ENCODE measurements around the gene ADAM17. TPM values are rescaled to one million over a fixed set of nuclear protein-coding genes. Genes with fewer than 3 reads are reported as not detected.

ADAM17 gene
- total RNA-seq, 1 donor from 2014 or later, result 48.8 TPM

- Mint-ChIP-seq H3K4me1 (no peaks in the 10 kb centered on the region), H3K27ac (no peak overlapping the region), H3K27me3 (ENCODE audit: low read depth) (no peaks in the 10 kb centered on the region), H3K9me3 (no peaks in the 10 kb centered on the region), H3K36me3 (peaks cover 19% of the 10 kb centered on the region), H3K4me3 (no peak overlapping the region)
- TF ChIP-seq CTCF (IDR thresholded peaks at IDR 0.05; ENCODE audit: unreplicated experiment), result no peak
- no peak for DNase-seq (ENCODE audit: low spot score in 2 of 2, unreplicated experiment in 2 of 2)
Observed at GRCh38 chr2:9467687-9468086, 87.9 kb downstream of the ADAM17 start.

GRCh38 chr2:9466147-9466683, 89.4 kb downstream of the ADAM17 start:
- H3K27me3 Mint-ChIP-seq (ENCODE audit: low read depth), result no peaks in the 10 kb centered on the region
- no peak for TF ChIP-seq CTCF (IDR thresholded peaks at IDR 0.05; ENCODE audit: unreplicated experiment)
- no peaks in the 10 kb centered on the region for H3K9me3 Mint-ChIP-seq

GRCh38 chr2:9465170-9465569, 90.5 kb downstream of the ADAM17 start:
- Mint-ChIP-seq H3K36me3 (peaks cover 20% of the 10 kb centered on the region), H3K27ac (no peak overlapping the region), H3K27me3 (ENCODE audit: low read depth) (no peaks in the 10 kb centered on the region), H3K9me3 (no peaks in the 10 kb centered on the region), H3K4me3 (no peak overlapping the region), H3K4me1 (no peaks in the 10 kb centered on the region)
- DNase-seq (ENCODE audit: low spot score in 2 of 2, unreplicated experiment in 2 of 2), result no peak
- TF ChIP-seq CTCF (IDR thresholded peaks at IDR 0.05; ENCODE audit: unreplicated experiment), result no peak

More at GRCh38 chr2:9466147-9466683, 89.4 kb downstream of the ADAM17 start:
- Mint-ChIP-seq H3K27ac (no peak overlapping the region), H3K4me1 (no peaks in the 10 kb centered on the region), H3K4me3 (no peak overlapping the region), H3K36me3 (peaks cover 14% of the 10 kb centered on the region)
- no peak for DNase-seq (ENCODE audit: low spot score in 2 of 2, unreplicated experiment in 2 of 2)

- Mint-ChIP-seq H3K27ac (no peak overlapping the region), H3K9me3 (no peaks in the 10 kb centered on the region), H3K4me1 (no peaks in the 10 kb centered on the region), H3K4me3 (no peak overlapping the region), H3K36me3 (peaks cover 22% of the 10 kb centered on the region), H3K27me3 (ENCODE audit: low read depth) (no peaks in the 10 kb centered on the region)
- no peak for DNase-seq (ENCODE audit: low spot score in 2 of 2, unreplicated experiment in 2 of 2)
- TF ChIP-seq CTCF (IDR thresholded peaks at IDR 0.05; ENCODE audit: unreplicated experiment), result no peak
Observed at GRCh38 chr2:9463698-9464034, 92.0 kb downstream of the ADAM17 start.

- H3K36me3 Mint-ChIP-seq, result peaks cover 24% of the 10 kb centered on the region
- no peak for DNase-seq (ENCODE audit: low spot score in 2 of 2, unreplicated experiment in 2 of 2)
- no peaks in the 10 kb centered on the region for H3K27me3 Mint-ChIP-seq (ENCODE audit: low read depth)
Observed at GRCh38 chr2:9462886-9463697, 92.5 kb downstream of the ADAM17 start.

More at GRCh38 chr2:9462886-9463697, 92.5 kb downstream of the ADAM17 start:
- no peaks in the 10 kb centered on the region for H3K9me3 Mint-ChIP-seq
- H3K4me3 Mint-ChIP-seq, result no peak overlapping the region
- TF ChIP-seq CTCF (IDR thresholded peaks at IDR 0.05; ENCODE audit: unreplicated experiment), result no peak
- H3K27ac Mint-ChIP-seq, result peak overlapping the region; percentile 43
- no peaks in the 10 kb centered on the region for H3K4me1 Mint-ChIP-seq

Measured in mesothelial cell of epicardium (in vitro differentiated cells).